HG03457 (cell line): ENCODE data around the gene VPS8.
"Not testable (repeated sequence)": the region's sequence is repeated elsewhere in the genome, so short reads cannot be mapped to it uniquely, and the experiment has no call there.

ENCODE experiments used
- ATAC-seq: cut with Tn5 transposase; IDR thresholded peaks from one replicate; pipeline ENCODE4 v1.9.1; 2021; ENCODE audit warnings: moderate number of reproducible peaks; ENCODE audit not compliant: unreplicated experiment

VPS8 gene

DNA sequence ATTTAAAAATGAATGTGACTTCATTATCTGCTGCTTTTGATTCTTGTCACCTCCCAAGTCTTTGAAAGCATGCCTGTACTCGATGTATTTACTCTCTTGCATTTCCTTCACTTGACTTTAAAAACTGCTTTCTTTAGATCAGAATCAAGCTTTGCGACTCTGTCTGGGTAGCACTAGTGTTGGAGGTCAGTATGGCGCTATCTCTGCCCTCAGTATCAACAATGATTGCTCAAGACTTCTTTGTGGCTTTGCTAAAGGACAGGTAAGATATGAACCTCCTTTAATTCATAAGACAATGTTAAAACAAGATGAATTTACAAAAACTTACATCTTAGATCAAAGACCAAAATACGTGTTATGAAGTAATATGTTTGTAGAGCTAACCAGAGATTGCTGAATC is 37.0 kb downstream of the VPS8 start:
- no peak for ATAC-seq

DNA sequence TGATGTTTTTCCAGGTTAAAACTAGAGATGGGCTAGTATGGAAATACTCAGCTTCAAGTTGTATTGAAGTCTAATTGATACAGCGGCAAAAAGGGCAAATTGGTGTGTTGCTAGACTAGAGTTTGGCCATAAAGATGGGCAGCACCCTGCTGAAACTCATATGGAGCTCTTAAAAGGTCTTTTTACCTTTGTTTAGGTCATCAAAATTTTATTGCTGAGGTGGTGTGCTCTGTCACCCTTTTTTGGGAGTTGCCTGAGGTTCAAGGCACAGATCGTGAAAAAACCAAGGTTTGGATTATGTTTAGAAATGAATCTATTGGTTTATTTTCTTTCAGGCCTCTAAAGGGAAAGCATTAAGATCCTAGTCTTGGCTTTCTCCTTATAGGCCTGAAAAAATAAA is 38.2 kb downstream of the VPS8 start:
- no peak for ATAC-seq

GRCh38 chr3:184857099-184857498 is 45.1 kb downstream of the VPS8 start:
- no peak for ATAC-seq

DNA sequence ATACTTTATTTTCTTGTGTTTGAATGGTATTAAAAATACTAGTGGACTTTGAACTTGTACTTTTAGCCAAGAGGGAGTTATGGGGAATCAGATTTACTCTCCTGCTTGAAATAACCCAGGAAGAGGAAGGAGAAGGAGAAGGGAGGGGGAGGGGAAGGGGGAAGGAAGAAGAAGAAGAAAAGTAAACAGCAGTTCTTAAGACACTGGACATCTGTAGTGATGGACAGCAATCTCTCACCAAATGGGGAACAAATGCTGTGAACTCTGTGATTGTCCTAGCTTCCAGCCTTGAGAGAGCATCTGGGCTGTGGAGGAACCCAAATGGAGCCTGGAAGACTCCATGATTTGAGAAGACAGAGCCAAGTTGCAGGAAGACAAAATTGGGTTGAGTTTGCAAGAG is 52.0 kb downstream of the VPS8 start:
- ATAC-seq = no peak

DNA sequence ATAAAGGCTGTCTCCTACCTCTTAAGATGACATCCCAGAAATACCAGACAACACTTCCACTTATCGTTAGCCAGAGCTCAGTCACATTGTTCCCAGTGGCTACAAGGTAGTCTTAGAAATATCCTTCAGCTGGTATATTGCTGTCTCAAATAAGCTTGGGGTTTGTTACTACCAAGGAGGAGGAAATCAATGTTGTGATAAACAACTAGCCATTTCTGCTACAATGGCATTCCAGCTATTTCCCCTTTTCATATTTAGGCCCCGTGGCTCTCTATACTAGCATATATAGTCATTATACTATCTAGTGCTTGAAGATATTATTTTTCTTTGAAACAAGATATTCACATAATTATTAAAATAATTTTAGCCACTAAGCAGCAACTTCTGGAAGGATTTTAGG is 56.5 kb downstream of the VPS8 start:
- ATAC-seq = no peak

DNA sequence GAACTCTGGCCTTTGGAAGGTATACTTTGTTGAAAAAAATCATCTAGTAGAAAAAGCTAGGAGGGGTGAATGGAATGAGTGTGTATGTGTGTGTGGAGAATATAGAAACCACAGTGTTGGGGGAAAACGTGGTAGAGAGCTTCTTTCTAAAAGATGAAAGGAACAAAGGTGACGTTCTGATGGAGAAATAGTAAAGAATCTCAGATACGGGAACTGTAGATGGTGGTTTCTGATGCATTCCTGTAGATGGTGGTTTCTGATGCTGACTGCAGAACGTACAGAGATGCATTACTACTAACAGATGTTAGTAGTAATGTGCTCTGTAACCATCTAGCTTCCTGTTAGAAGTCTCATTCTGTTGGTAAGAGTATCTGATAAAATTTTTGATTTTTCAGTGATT is 60.2 kb downstream of the VPS8 start:
- ATAC-seq = no peak

- no peak for ATAC-seq
Observed at GRCh38 chr3:184873141-184873540, 61.2 kb downstream of the VPS8 start.

- ATAC-seq = no peak
Observed at GRCh38 chr3:184874709-184875644, 63.0 kb downstream of the VPS8 start.

GRCh38 chr3:184880276-184881019 is 68.5 kb downstream of the VPS8 start:
- ATAC-seq = no peak

DNA sequence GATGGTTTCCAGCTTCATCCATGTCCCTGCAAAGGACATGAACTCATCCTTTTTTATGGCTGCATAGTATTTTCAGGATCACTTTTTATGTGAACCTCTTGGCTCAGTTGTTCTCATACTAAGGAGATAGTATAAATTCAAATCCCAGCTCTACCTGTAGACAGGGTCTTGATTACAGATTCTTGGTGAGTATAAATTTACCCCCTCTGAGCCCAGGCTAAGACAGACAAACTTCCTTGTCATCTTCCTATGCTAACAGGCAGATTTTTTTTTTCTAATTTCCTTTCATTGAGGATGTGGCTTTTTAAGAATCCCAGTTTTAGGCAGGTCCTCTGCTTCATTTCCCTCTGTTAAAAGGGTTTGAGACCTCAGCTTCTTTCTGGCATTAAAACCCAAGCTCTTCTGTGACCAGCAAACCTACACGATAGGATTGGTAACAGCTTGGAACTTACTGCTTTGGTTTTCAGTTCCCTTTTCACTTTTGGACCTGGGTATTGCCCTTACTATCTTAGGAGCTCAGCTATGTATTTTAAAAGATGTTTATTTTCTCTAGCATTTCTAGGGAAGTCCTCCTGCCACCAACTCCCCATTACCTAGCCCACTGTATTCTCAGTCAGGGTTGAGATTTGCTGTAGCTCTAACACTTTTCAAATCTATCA is 72.5 kb downstream of the VPS8 start:
- ATAC-seq = peak; percentile 67

- ATAC-seq = no peak
Observed at GRCh38 chr3:184885112-184885511, 73.1 kb downstream of the VPS8 start.

- ATAC-seq = no peak
Observed at GRCh38 chr3:184887574-184887973, 75.6 kb downstream of the VPS8 start.

- ATAC-seq = no peak
Observed at GRCh38 chr3:184889312-184889904, 77.4 kb downstream of the VPS8 start.

- no peak for ATAC-seq
Observed at GRCh38 chr3:184894051-184894450, 82.1 kb downstream of the VPS8 start.

DNA sequence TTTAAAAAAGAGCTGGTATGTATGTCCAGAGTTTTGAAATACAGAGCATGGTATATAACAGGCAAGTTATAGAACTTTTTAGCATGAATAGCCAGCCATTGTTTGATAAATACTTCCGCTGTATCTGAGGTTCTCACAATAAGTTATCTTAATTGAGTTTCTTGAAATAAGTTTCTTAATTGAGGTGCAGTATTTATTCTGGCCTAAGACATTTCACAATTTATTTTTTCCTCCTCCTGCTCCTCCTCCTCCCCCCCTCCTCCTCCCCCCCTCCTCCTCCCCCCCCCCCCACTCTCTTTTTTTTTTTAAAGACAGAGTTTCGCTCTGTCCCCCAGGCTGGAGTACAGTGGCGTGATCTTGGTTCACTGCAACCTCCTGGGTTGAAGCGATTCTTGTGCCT is 83.4 kb downstream of the VPS8 start:
- no peak for ATAC-seq

- no peak for ATAC-seq
Observed at GRCh38 chr3:184896336-184896735, 84.4 kb downstream of the VPS8 start.

GRCh38 chr3:184899953-184900595 is 88.1 kb downstream of the VPS8 start:
- ATAC-seq = no peak

- not testable (repeated sequence) for ATAC-seq
Observed at GRCh38 chr3:184907031-184907430, 95.1 kb downstream of the VPS8 start.

DNA sequence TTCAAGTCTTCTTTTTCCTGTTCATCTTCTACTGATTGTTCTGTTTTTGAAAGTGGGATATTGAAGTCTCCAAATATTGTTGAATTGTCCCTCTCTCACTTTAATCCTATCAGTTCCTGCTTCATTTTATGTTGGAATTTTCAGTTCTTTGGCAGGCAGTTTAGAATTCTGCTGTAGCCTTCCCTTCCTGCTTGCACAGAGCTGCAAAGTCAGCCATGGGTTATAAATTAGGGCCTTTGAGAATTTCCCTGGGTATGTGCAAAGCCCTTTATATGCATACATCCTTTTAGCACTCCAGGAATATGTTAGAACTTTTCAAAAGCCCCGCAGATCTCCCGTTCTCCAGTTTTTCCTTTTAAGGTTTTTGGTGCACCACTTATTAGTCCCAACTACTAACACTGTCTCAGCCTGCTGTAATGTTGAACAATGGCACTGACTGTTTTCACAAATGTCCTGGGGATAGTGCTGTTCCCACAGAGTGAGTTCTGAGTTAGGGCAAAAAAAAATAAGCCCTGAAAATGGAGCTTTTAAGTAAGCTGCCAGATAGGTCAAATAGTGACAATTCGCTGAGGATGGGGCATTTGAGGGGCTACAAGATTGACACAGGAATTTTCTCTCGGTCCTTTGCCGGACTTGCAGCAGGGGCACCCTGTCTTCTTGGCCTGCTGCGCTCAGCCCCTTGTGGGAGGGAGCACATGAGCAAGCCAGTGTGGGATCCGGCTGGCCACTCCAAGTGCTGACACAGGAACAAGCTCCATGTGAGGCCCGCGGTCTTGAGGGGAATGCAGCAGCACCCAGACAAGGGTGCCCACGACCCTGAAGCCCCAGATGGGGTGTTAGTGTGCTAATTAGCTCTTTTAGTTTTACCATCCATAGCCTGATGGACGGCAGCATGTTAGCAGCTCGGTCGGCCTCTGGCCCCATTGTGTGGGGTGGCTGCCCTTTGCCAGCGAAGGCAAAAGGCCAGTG is 96.0 kb downstream of the VPS8 start:
- ATAC-seq = no peak

DNA sequence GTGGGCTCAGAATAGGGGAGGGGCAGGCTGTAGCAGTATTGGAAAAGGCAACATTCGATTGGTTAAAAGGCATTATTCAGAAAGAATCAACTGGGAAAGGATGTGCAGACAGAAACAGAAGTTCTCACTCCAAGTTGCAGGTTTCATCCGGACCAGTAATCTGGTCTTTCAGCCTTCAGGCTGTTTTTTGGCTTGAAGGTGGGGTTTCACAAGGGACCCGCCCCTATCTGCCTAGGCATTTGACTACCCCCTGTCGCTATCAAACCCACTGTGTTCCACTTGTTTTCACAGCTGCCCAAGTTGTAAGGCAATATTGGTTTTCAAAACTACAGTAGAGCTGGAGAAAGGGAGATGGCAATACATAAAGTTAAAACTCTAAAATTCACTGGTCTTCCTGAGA is 96.9 kb downstream of the VPS8 start:
- no peak for ATAC-seq
